Esophagus (tissue), 2 donors: ENCODE measurements around the gene RAD50. TPM values are rescaled to one million over a fixed set of nuclear protein-coding genes. Genes with fewer than 3 reads are reported as not detected.
"Not testable (repeated sequence)": the region's sequence is repeated elsewhere in the genome, so short reads cannot be mapped to it uniquely, and the experiment has no call there.

Source experiments
- H3K27ac ChIP-seq, 2 donors: one replicate each; pipeline ENCODE4 v1.5.1; 2013; ENCODE audit warnings: low read depth in 2 of 2, mild to moderate bottlenecking in 2 of 2, inconsistent platforms in 1 of 2, low read length in 1 of 2, moderate library complexity in 1 of 2
- H3K27me3 ChIP-seq, 2 donors: one replicate each; pipeline ENCODE4 v1.6.1; 2013; ENCODE audit warnings: low read length in 2 of 2, control low read depth in 1 of 2, mild to moderate bottlenecking in 1 of 2; ENCODE audit not compliant: insufficient read depth in 2 of 2, control insufficient read depth in 1 of 2
- H3K36me3 ChIP-seq, 2 donors: one replicate each; pipeline ENCODE4 v1.6.1; 2013; ENCODE audit warnings: low read length in 1 of 2; ENCODE audit not compliant: control insufficient read depth in 2 of 2, insufficient read depth in 2 of 2
- H3K4me1 ChIP-seq, 2 donors: one replicate each; pipeline ENCODE4 v1.6.1; 2013; ENCODE audit warnings: low read length in 1 of 2; ENCODE audit not compliant: control insufficient read depth in 2 of 2, insufficient read depth in 2 of 2
- H3K4me3 ChIP-seq, 2 donors: one replicate each; pipeline ENCODE4 v1.5.1; 2013; ENCODE audit warnings: low read length in 2 of 2, mild to moderate bottlenecking in 2 of 2, low read depth in 1 of 2, moderate library complexity in 1 of 2
- H3K9me3 ChIP-seq, 2 donors: one replicate each; pipeline ENCODE4 v1.6.1; 2013; ENCODE audit warnings: mild to moderate bottlenecking in 2 of 2, low read depth in 1 of 2, low read length in 1 of 2, moderate library complexity in 1 of 2; ENCODE audit not compliant: control insufficient read depth in 2 of 2, insufficient read depth in 1 of 2
- WGBS, 2 donors: extraction: QIAGEN DNeasy Blood & Tissue Kit; methylation state at CpG; one replicate each; pipeline ENCODE4 v1.1.7; 2013; 5-methylcytosine and 5-hydroxymethylcytosine counted together
- polyA plus RNA-seq, 2 donors: library from polyadenylated mRNA; stranded (reverse); fragments of 200-250 nt; gene quantifications; one replicate each; pipeline ENCODE4 v1.2.3, GENCODE V29; 2013
- donor health status: healthy with polysubstance abuse.
- donor health status: Bipolar disorder and iron deficiency.

RAD50 gene
- polyA plus RNA-seq, 2 donors: 6.2 to 8.5 TPM

- Histone ChIP-seq H3K27me3 (no peaks in the 10 kb centered on the region), H3K36me3 (no peaks in the 10 kb centered on the region), H3K4me3 (no peak overlapping the region), H3K27ac (no peak overlapping the region), H3K9me3 (no peaks in the 10 kb centered on the region), H3K4me1 (no peaks in the 10 kb centered on the region)
Measured at GRCh38 chr5:132621699-132622098, 64.9 kb downstream of the RAD50 start.

GRCh38 chr5:132622608-132623007 is 65.8 kb downstream of the RAD50 start:
- Histone ChIP-seq H3K4me1 (no peaks in the 10 kb centered on the region), H3K4me3 (no peak overlapping the region), H3K27me3 (no peaks in the 10 kb centered on the region), H3K9me3 (no peaks in the 10 kb centered on the region), H3K36me3 (no peaks in the 10 kb centered on the region), H3K27ac (no peak overlapping the region)

GRCh38 chr5:132627470-132627869 is 70.7 kb downstream of the RAD50 start:
- no peak overlapping the region for H3K27ac ChIP-seq
- no peaks in the 10 kb centered on the region for H3K4me1 ChIP-seq
- H3K36me3 ChIP-seq: peaks cover 0 to 3% of the 10 kb centered on the region in 2 donors
- H3K9me3 ChIP-seq: no peaks in the 10 kb centered on the region
- 92 to 93% methylated on average over 2 of the region's 2 CpGs for WGBS, 2 donors
- H3K27me3 ChIP-seq: no peaks in the 10 kb centered on the region
- no peak overlapping the region for H3K4me3 ChIP-seq

GRCh38 chr5:132628814-132629213 is 72.0 kb downstream of the RAD50 start:
- WGBS, 2 donors: 91 to 98% methylated on average over 2 of the region's 2 CpGs

GRCh38 chr5:132629230-132629944 is 72.6 kb downstream of the RAD50 start:
- H3K27me3 ChIP-seq: no peaks in the 10 kb centered on the region
- H3K4me1 ChIP-seq: no peaks in the 10 kb centered on the region
- no peaks in the 10 kb centered on the region for H3K9me3 ChIP-seq
- H3K36me3 ChIP-seq: peaks cover 0 to 3% of the 10 kb centered on the region in 2 donors
- no peak overlapping the region for H3K4me3 ChIP-seq
- no peak overlapping the region for H3K27ac ChIP-seq
- 86% methylated on average over 5 of the region's 5 CpGs for WGBS, 2 donors

More at GRCh38 chr5:132628814-132629213, 72.0 kb downstream of the RAD50 start:
- Histone ChIP-seq H3K27me3 (no peaks in the 10 kb centered on the region), H3K9me3 (no peaks in the 10 kb centered on the region), H3K4me1 (no peaks in the 10 kb centered on the region), H3K27ac (no peak overlapping the region), H3K36me3 (peaks cover 0 to 3% of the 10 kb centered on the region in 2 donors), H3K4me3 (no peak overlapping the region)

- H3K4me1 ChIP-seq, H3K36me3 ChIP-seq, H3K4me3 ChIP-seq, H3K27me3 ChIP-seq, H3K9me3 ChIP-seq, H3K27ac ChIP-seq: not testable (repeated sequence)
- WGBS, 2 donors: 94% methylated on average over 4 of the region's 4 CpGs
Measured at GRCh38 chr5:132633587-132633986, 76.8 kb downstream of the RAD50 start.

GRCh38 chr5:132635873-132636272 is 79.1 kb downstream of the RAD50 start:
- Histone ChIP-seq H3K4me3 (no peak overlapping the region), H3K9me3 (no peaks in the 10 kb centered on the region), H3K27me3 (no peaks in the 10 kb centered on the region), H3K27ac (no peak overlapping the region), H3K4me1 (no peaks in the 10 kb centered on the region), H3K36me3 (peaks cover 7 to 8% of the 10 kb centered on the region in 2 donors)
- WGBS, 2 donors: 77 to 84% methylated on average over 4 of the region's 4 CpGs

- 95% methylated on average over 4 of the region's 4 CpGs for WGBS, 2 donors
- Histone ChIP-seq H3K36me3 (peaks cover 8 to 10% of the 10 kb centered on the region in 2 donors), H3K9me3 (no peaks in the 10 kb centered on the region), H3K27ac (no peak overlapping the region), H3K4me3 (no peak overlapping the region), H3K27me3 (no peaks in the 10 kb centered on the region), H3K4me1 (no peaks in the 10 kb centered on the region)
Measured at GRCh38 chr5:132637241-132637640, 80.5 kb downstream of the RAD50 start.

- no peaks in the 10 kb centered on the region for H3K4me1 ChIP-seq
- no peaks in the 10 kb centered on the region for H3K27me3 ChIP-seq
- H3K4me3 ChIP-seq: no peak overlapping the region
- peaks cover 10 to 16% of the 10 kb centered on the region in 2 donors for H3K36me3 ChIP-seq
- 83 to 85% methylated on average over 2 of the region's 2 CpGs for WGBS, 2 donors
- no peaks in the 10 kb centered on the region for H3K9me3 ChIP-seq
- no peak overlapping the region for H3K27ac ChIP-seq
Measured at GRCh38 chr5:132639706-132640130, 82.9 kb downstream of the RAD50 start.

- H3K4me3 ChIP-seq: no peak overlapping the region
- peaks cover 14 to 15% of the 10 kb centered on the region in 2 donors for H3K36me3 ChIP-seq
- no peaks in the 10 kb centered on the region for H3K9me3 ChIP-seq
- WGBS, 2 donors: 85 to 88% methylated on average over 4 of the region's 4 CpGs
- H3K27me3 ChIP-seq: no peaks in the 10 kb centered on the region
- H3K27ac ChIP-seq: no peak overlapping the region
- no peaks in the 10 kb centered on the region for H3K4me1 ChIP-seq
Measured at GRCh38 chr5:132640613-132641012, 83.8 kb downstream of the RAD50 start.
